ENCODE measurements around the gene RBM25. TPM values are rescaled to one million over a fixed set of nuclear protein-coding genes. Genes with fewer than 3 reads are reported as not detected.
A peak's percentile ranks its signal among the peaks of the same experiment; 100 is the strongest.
"Not testable (repeated sequence)": the region's sequence is repeated elsewhere in the genome, so short reads cannot be mapped to it uniquely, and the experiment has no call there.

RBM25 gene
- polyA plus RNA-seq (ENCODE audit: insufficient read length) = 80.1 TPM

GRCh38 chr14:73058224-73058921 is at the start of gene RBM25:
TSS of gene RBM25 (plus strand) at chr14:73058534. CDS start at chr14:73071642, 13,108 bp downstream.
- peak; percentile 98 for DNase-seq (ENCODE audit: low read depth)

GRCh38 chr14:73011189-73011588 is 47.1 kb upstream of the RBM25 start:
- DNase-seq (ENCODE audit: low read depth) = not testable (repeated sequence)

- DNase-seq (ENCODE audit: low read depth) = no peak
Measured at GRCh38 chr14:73014105-73014504, 44.2 kb upstream of the RBM25 start.

DNA sequence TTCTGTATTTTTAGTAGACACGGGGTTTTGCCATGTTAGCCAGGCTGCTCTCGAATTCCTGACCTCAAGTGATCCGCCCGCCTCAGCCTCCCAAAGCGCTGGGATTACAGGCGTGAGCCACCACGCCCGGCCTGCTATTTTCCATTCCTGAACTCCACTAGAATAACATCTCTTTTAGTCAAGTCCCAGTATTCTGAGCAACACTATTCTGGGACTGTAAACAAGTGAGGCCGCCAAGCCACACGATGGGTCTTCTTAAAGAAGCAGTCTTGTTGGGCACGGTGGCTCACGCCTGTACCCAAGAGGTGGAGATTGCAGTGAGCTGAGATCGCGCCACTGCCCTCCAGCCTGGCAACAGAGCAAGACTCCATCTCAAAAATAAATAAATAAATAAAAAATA is 42.8 kb upstream of the RBM25 start:
- not testable (repeated sequence) for DNase-seq (ENCODE audit: low read depth)

GRCh38 chr14:73016011-73016410 is 42.3 kb upstream of the RBM25 start:
- not testable (repeated sequence) for DNase-seq (ENCODE audit: low read depth)

DNA sequence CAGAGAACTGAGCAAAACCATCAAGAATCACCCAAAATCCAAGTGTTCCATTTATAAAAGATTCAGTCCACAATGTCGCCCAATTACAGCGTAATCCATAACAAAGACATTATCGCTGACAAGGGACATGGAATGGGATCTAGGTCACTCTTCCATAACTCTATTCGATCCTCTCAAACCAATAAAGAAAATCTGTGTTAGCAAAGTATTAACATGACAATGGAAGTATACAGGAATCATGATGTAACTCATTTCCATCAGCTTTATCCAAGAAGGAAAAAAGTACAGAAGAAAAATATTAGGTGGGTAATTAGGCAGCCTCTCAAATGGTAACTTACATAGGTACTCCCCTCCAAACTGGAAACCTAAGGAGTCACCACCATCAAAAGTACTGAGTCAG is 36.3 kb upstream of the RBM25 start:
- DNase-seq (ENCODE audit: low read depth) = no peak

DNA sequence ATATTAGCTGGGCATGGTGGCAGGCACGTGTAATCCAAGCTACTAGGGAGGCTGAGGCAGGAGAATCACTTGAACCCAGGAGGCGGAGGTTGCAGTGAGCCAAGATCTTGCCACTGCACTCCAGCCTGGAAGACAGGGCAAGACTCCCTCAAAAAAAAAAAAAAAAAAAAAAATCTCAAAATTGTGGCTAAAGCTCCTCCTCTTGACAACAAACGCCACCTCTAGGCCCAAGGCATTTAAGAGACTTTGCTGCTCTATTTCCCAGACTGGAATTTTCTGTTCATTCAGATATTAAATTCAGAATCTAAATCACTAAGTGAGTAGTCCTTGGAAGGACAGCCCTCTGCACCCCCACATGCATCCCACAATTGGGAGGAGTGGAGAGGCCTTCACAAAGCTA is 32.8 kb upstream of the RBM25 start:
- no peak for DNase-seq (ENCODE audit: low read depth)

DNA sequence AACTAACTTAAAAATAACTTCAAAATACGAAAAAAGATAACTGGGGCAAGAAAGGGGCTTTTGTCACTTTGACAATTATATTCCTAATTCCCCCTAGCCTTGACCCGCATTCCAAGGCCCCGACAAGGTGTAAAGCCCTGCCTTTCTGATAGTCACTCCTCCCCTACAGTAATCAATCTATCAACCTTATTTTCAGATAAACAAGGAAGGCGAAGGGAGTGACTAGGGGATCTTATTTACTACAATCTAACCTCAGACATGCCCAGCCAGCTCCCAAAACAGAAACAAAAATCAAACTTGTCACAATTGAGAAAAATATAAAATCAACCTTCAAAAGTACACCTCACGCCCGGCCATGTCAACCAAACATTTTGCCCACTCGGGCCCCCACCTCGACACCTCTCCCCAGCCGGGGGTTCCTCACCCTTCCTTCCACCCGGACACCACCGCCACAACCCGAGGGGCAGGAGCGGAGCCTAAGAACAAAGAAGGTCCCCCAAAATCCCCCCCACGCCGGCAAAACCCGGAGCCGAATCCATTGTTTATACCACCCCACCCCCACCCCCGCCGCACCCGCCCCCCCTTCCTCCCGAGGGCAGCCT is 32.0 kb upstream of the RBM25 start:
- no peak for DNase-seq (ENCODE audit: low read depth)

GRCh38 chr14:73026845-73027542 is 31.3 kb upstream of the RBM25 start, which contains the start of gene ZFYVE1:
TSS of gene ZFYVE1 (minus strand) at chr14:73027106. CDS start at chr14:73024508, 2,598 bp downstream.
- peak; percentile 98 for DNase-seq (ENCODE audit: low read depth)

- DNase-seq (ENCODE audit: low read depth) = no peak
Measured at GRCh38 chr14:73027546-73027945, 30.8 kb upstream of the RBM25 start.

DNA sequence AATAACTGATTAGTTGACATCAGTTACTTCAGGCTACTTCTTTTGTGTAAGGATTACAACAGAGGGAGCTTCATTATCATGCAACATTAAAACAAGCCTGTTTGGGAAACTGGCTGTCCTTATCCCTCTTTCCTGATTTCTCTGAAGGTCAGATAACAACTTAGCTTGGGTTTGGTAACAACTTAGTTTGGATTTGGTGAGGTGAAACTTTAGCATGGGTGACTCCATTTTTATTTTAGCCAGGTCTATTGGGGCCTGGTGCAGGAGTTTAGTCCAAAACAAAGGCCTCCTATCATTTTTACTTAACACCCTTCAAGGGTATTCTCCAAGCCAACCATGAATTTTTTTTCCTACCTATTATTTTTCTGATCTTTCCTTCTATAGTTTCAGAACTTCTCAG is 30.4 kb upstream of the RBM25 start:
- DNase-seq (ENCODE audit: low read depth) = no peak

DNA sequence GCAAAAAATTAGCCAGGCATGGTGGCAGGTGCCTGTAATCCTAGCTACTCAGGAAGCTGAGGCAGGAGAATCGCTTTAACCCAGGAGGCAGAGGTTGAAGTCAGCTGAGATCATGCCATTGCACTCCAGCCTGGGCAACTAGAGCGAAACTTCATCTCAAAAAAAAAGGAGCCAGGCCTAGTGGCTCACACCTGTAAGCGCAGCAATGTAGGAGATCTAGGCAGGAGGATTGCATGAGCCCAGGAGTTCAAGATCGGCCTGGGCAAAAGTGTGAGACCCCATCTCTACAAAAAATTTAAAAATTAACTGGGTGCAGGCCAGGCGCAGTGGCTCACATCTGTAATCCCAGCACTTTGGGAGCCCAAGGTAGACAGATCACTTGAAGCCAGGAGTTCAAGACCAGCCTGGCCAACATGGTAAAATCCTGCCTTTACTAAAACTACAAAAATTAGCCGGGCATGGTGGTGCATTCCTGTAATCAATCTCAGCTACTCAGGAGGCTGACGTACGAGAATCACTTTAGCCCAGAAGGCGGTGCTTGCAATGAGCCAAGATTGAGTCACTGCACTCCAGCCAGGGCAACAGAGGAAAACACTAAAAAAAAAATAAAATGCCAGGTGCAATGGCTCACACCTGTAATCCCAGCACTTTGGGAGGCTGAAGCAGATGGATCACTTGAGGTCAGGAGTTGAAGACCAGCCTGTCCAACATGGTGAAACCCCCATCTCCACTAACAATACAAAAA is 21.5 kb upstream of the RBM25 start:
- DNase-seq (ENCODE audit: low read depth) = not testable (repeated sequence)

DNA sequence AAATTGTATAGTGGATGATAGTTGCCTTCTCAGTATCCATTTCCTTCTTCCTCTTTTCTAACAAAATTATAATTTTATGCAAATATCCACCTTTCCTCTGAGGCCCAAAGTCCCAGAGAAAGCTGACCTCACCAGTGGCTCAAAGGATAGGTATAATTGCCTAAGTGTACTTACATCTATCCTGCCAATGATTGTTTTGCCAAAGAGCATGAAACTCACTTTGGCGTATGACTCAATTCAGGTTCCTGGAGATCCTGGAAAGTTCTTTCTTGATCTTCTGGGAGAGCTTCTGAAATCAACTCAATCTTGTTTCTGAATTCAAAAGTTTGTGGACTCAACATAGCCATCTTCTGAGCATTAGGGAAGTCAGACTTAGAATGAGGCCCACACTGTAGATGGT is 10.5 kb upstream of the RBM25 start:
- DNase-seq (ENCODE audit: low read depth) = no peak

DNA sequence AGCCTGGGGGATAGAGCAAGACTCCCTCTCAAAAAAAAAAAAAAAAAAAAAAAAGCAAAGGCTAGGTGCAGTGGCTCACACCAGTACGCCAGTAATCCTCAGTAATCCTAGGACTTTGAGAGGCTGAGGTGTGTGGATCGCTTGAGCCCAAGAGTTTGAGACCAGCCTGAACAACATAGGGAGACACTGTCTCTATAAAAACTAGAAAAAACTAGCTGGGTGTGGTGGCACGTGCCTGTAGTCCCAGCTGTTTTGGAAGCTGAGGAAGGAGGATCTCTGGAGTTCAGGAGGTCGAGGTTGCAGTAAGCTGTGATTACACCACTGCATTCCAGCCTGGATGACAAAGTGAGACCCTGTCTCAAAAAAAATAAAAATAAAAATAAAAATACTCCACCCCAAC is 8.9 kb upstream of the RBM25 start:
- no peak for DNase-seq (ENCODE audit: low read depth)

DNA sequence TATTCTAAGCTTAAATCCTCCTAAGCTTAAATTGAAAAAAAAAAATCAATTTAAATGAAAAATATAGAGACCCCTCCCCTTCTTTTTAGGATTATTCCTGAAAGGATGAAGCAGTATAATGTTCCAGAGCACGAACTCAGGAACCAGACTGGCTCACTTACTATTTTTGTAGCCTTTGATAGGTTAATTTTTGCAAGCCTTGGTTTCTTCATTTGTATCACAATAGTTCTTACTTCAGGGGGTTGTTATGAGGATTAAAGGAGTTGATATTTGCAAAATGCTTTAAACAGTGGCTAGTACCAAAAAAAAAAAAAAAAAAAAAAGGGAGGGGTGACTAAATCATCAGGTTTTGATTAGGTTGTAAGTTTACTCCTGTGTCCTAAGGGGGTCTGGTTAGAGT is 3.1 kb upstream of the RBM25 start:
- DNase-seq (ENCODE audit: low read depth) = no peak

DNA sequence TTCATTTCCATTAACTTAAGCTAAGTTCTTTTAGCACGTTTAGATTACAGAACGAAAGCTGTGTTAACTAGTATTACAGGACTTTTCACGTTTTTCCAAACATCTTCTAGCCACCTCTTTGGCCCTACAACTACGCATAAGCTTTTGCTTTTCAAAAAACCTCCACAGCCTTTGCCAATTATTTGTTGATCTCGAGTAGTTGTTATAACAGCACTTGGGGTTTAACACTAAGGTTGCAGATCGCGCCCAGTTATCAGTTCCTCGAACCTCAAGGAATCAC is 450 bp upstream of the RBM25 start:
- no peak for DNase-seq (ENCODE audit: low read depth)

GRCh38 chr14:73058922-73059673 is 764 bp downstream of the RBM25 start:
- no peak for DNase-seq (ENCODE audit: low read depth)

DNA sequence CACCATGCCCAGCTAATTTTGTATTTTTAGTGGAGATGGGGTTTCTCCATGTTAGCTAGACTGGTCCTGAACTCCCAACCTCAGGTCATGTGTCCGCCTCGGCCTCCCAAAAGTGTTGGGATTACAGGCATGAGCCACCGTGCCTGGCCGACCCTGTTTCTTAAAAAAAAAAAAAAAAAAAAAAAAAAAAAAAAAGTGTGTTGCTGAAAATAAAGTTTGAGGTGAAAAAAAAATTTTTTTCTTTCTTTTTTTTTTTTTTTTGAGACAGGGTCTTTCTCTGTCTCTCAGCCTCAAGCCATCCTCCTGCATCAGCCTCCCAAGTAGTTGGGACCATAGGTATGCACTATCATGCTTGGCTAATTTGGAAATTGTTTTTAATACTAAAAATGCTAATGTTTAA is 11.3 kb downstream of the RBM25 start:
- no peak for DNase-seq (ENCODE audit: low read depth)

DNA sequence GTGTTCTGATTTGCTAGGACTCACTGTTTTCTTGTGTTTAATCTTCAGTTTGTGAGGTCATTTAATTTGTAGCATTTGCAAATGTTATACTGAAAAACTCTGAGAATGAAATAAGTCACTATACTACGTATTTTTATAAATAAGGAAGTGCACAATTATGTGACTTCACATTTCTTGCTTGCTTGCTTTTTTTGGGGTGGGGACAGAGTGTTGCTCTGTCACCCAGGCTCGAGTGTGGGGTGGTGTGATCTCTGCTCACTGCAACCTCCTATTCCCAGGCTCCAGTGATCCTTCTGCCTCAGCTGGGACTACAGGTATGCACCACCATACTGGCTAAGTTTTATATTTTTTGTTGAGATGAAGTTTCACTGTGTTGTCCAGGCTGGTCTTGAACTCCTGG is 32.7 kb downstream of the RBM25 start:
- no peak for DNase-seq (ENCODE audit: low read depth)

DNA sequence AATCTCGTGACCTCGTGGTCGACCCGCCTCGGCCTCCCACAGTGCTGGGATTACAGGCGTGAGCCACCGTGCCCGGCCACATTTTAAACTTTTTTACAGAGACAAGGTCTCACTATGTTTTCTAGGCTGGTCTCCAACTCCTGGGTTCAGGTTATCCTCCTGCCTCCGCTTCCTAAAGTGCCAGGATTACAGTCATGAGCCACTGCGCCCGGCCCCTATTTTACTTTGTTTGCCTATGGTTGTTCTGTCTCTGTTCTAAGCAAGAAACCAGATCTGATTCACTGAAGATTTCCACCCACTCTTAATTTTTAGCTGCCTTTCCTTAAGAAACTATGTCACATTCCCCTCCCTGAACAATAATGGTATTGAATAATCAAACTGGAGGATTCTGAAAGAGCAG is 39.1 kb downstream of the RBM25 start:
- DNase-seq (ENCODE audit: low read depth) = no peak

DNA sequence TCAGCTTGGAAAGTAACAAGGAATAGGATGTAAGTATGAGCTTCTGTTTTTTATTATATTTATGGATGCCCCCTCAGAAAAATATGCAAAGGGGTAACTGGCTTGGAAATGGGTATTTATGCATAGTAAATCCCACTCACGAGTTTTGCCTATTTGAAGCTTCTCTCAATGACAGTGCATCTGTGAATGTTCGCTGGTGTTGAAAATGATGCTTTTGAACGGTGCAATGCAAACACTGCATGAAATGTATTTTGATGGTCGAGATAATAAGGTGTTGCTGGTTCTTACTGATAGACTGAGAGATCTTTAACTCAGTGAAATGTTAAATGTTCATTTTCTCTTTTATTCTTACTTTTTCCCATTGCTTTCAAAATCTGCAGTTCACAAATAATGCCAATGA is 42.0 kb downstream of the RBM25 start:
- no peak for DNase-seq (ENCODE audit: low read depth)
